ENCODE results near the gene FAH. TPM values are rescaled to one million over a fixed set of nuclear protein-coding genes. Genes with fewer than 3 reads are reported as not detected.
A peak's percentile ranks its signal among the peaks of the same experiment; 100 is the strongest.
"Not testable (repeated sequence)": the region's sequence is repeated elsewhere in the genome, so short reads cannot be mapped to it uniquely, and the experiment has no call there.

Gene FAH
- total and polyA plus RNA-seq, 2 experiments from 2014 or later, result 18.2 to 46.4 TPM

- Histone ChIP-seq H3K27me3 (no peaks in the 10 kb centered on the region), H3K27ac (no peak overlapping the region), H3K4me1 (ENCODE audit: low read depth) (peaks cover 19% of the 10 kb centered on the region), H3K4me3 (no peak overlapping the region), H3K9me3 (ENCODE audit: low read depth) (no peaks in the 10 kb centered on the region), H3K36me3 (no peaks in the 10 kb centered on the region)
- TF ChIP-seq CTCF (IDR thresholded peaks at IDR 0.05; ENCODE audit: low read depth, low read length), result no peak
- DNase-seq (ENCODE audit: low read depth in 1 of 2, low spot score in 1 of 2), result peak in 1 of 2 donors; percentile 61
Measured at GRCh38 chr15:80155001-80155377, 2.2 kb downstream of the FAH start.

- not testable (repeated sequence) for H3K36me3 ChIP-seq; H3K27me3 ChIP-seq; H3K4me3 ChIP-seq; H3K9me3 ChIP-seq (ENCODE audit: low read depth); H3K27ac ChIP-seq
- H3K4me1 ChIP-seq (ENCODE audit: low read depth), result peaks cover 19% of the 10 kb centered on the region
- DNase-seq (ENCODE audit: low read depth in 1 of 2, low spot score in 1 of 2), result peak in 1 of 2 donors; percentile 92
Measured at GRCh38 chr15:80155378-80156175, 2.8 kb downstream of the FAH start.

GRCh38 chr15:80156176-80156720 lies 3.4 kb downstream of the FAH start:
- H3K4me1 ChIP-seq (ENCODE audit: low read depth), result peaks cover 19% of the 10 kb centered on the region
- H3K36me3 ChIP-seq, result no peaks in the 10 kb centered on the region
- H3K4me3 ChIP-seq, result no peak overlapping the region
- no peak overlapping the region for H3K27ac ChIP-seq
- H3K9me3 ChIP-seq (ENCODE audit: low read depth), result no peaks in the 10 kb centered on the region
- peak in 1 of 2 donors; percentile 68 for DNase-seq (ENCODE audit: low read depth in 1 of 2, low spot score in 1 of 2)
- no peaks in the 10 kb centered on the region for H3K27me3 ChIP-seq
- no peak for TF ChIP-seq CTCF (IDR thresholded peaks at IDR 0.05; ENCODE audit: low read depth, low read length)

GRCh38 chr15:80157215-80157614 lies 4.4 kb downstream of the FAH start:
- Histone ChIP-seq H3K36me3 (no peaks in the 10 kb centered on the region), H3K27me3 (no peaks in the 10 kb centered on the region), H3K9me3 (ENCODE audit: low read depth) (no peaks in the 10 kb centered on the region), H3K4me1 (ENCODE audit: low read depth) (peaks cover 12% of the 10 kb centered on the region), H3K27ac (no peak overlapping the region), H3K4me3 (no peak overlapping the region)
- no peak for DNase-seq (ENCODE audit: low read depth in 1 of 2, low spot score in 1 of 2)
- no peak for TF ChIP-seq CTCF (IDR thresholded peaks at IDR 0.05; ENCODE audit: low read depth, low read length)

GRCh38 chr15:80159301-80159700 lies 6.5 kb downstream of the FAH start:
- Histone ChIP-seq H3K36me3 (no peaks in the 10 kb centered on the region), H3K4me3 (no peak overlapping the region), H3K27ac (no peak overlapping the region), H3K9me3 (ENCODE audit: low read depth) (no peaks in the 10 kb centered on the region), H3K4me1 (ENCODE audit: low read depth) (peaks cover 3% of the 10 kb centered on the region), H3K27me3 (no peaks in the 10 kb centered on the region)
- DNase-seq (ENCODE audit: low read depth in 1 of 2, low spot score in 1 of 2), result no peak
- TF ChIP-seq CTCF (IDR thresholded peaks at IDR 0.05; ENCODE audit: low read depth, low read length), result no peak

GRCh38 chr15:80159811-80160569 lies 7.2 kb downstream of the FAH start:
- Histone ChIP-seq H3K27ac (no peak overlapping the region), H3K9me3 (ENCODE audit: low read depth) (no peaks in the 10 kb centered on the region), H3K4me1 (ENCODE audit: low read depth) (no peaks in the 10 kb centered on the region), H3K36me3 (no peaks in the 10 kb centered on the region), H3K27me3 (no peaks in the 10 kb centered on the region), H3K4me3 (no peak overlapping the region)
- peak in 1 of 2 donors; percentile 99 for DNase-seq (ENCODE audit: low read depth in 1 of 2, low spot score in 1 of 2)
- TF ChIP-seq CTCF (IDR thresholded peaks at IDR 0.05; ENCODE audit: low read depth, low read length), result no peak

Data from cardiac muscle cell (in vitro differentiated cells and primary cell).